ENCODE results near the gene YWHAB.
"Not testable (repeated sequence)": the region's sequence is repeated elsewhere in the genome, so short reads cannot be mapped to it uniquely, and the experiment has no call there.

The YWHAB gene

DNA sequence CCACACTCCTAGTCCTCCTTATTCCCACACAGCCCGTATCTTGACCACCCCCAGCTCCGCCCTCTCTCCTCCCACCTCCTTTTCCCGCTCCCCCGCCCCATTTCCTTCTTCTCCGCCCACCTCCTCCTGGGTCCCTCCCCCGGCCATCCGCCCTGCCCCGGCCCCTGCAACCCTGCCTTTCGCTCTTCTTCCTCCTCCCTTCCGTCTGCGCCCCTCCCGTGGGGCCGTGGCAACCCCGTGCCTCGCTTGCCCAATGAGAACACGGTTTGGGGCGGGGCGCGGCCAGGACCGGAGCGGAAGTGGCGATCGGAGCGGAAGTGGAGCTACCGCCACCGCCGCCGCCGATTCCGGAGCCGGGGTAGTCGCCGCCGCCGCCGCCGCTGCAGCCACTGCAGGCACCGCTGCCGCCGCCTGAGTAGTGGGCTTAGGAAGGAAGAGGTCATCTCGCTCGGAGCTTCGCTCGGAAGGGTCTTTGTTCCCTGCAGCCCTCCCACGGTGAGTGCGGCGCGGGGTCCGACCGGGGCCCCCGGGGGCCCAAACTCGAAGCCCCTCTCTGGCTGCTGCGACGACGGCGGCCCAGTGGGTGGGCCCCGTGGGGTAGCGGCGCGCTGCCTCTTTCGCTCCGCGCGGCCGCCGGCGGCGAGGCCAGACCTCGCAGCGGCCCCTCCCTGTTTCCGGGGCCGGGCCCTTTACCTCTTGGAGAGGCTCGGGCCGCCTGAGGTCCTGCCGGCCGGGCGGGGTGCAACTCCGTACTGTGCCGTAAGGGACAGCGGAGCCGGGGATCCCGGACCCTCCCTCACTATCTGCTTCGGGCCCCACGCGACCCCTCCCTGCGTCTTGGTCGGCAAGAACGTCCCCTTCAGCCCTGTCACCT, at the start of gene YWHAB:
Gene YWHAB (plus strand): TSS at position 314 of the 874 bp plus-strand sequence. CDS start 15,829 bp downstream, outside the sequence.
- peak; percentile 98 for DNase-seq (ENCODE audit: low read depth, low spot score)

- no peak for DNase-seq (ENCODE audit: low read depth, low spot score)
Observed at GRCh38 chr20:44836601-44837120, 48.8 kb upstream of the YWHAB start.

DNA sequence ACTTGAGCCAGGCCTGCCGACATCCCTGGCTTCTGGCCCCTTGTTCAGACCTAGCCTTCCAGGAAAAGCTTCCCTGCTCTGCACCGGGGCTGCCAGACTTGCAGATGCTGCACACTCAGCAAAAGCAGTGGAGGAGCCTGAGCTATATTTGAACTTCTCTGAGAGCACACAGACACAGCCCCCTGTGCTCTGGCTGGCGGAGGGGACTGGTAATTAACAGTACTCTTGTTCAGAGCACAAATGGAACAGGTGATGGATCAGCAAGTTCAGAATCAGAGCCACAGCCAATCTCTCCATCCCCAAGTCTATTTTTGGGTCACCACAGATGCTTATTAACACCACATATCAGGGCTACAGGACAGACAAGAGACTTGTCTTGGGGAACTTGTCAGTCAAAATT, 47.6 kb upstream of the YWHAB start:
- no peak for DNase-seq (ENCODE audit: low read depth, low spot score)

GRCh38 chr20:44838521-44838920, 47.0 kb upstream of the YWHAB start:
- no peak for DNase-seq (ENCODE audit: low read depth, low spot score)

GRCh38 chr20:44839481-44839880, 46.0 kb upstream of the YWHAB start:
- no peak for DNase-seq (ENCODE audit: low read depth, low spot score)

DNA sequence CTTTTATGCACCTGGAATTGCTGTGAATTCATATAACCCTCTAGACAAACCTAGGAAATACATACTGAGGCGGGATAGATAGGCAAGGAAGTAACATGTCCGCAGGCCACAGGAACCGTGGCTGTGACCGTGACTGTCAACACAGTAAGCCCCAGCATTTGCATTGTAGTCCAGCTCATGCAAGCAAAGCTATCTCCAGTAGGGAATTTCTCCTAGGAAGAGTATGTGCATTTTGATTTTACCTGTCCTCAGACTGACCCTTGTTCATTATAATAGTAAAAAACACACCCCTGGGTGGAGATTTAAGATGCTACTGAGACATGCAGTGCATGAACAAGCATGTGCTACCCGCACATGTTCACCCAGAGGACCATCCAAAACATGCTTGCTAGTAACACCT, 44.7 kb upstream of the YWHAB start:
- DNase-seq (ENCODE audit: low read depth, low spot score), result no peak

GRCh38 chr20:44841955-44842354, 43.5 kb upstream of the YWHAB start:
- DNase-seq (ENCODE audit: low read depth, low spot score), result no peak

DNA sequence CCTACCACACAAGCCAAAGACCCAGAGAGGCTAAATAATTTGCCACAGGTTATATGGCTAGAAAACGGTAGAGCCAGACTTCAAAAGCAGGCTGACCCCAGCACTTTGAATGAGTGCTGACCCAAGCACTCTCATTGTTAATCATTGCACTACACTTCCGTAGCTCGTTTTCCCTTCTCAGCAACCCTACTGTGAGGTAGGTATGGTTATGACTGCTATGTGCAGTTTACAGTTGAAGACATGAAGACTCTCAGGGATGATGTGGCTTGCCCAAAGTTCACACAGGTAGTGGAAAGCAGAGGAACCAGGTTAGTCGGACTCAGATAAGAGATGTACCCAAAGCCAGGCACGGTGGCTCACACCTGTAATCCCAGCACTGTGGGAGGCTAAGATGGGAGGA, 41.6 kb upstream of the YWHAB start:
- DNase-seq (ENCODE audit: low read depth, low spot score), result no peak

DNA sequence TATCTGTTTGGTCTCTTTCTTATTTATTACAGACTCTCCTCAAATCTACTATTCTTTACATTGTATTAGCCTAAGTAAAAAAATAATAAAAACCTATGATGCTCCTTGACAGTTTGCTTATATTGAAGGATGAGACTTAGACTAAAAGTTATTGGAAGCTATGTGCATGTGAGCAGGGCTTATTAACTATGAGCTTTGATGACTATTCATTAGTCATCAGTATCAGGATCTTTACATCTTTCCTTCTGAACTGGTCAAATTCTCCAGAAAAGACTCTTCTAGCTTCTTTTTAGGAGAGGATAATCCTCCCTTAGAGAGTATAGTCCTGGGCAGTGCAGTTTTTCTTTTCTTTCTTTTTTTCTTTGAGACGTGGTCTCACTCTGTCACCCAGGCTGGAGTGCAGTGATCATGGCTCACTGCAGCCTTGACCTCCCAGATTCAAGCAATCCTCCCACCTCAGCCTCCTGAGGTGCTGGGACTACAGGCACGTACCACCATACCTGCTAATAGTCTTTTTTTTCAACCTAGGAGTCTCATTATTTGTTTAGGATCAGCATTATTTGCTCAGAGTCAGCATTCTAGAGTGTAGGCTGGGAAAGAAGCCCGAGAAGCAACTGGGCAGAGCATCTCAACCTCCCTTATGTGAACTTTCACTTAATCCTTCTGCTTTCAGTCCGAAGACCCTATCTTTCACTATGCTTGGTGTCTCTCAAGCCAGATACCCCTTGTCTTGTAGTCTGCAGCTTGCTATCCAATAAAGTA, 37.1 kb upstream of the YWHAB start:
- DNase-seq (ENCODE audit: low read depth, low spot score), result no peak

- no peak for DNase-seq (ENCODE audit: low read depth, low spot score)
Observed at GRCh38 chr20:44849703-44850102, 35.8 kb upstream of the YWHAB start.

- DNase-seq (ENCODE audit: low read depth, low spot score), result no peak
Observed at GRCh38 chr20:44850272-44850671, 35.2 kb upstream of the YWHAB start.

- DNase-seq (ENCODE audit: low read depth, low spot score), result no peak
Observed at GRCh38 chr20:44850837-44851236, 34.7 kb upstream of the YWHAB start.

DNA sequence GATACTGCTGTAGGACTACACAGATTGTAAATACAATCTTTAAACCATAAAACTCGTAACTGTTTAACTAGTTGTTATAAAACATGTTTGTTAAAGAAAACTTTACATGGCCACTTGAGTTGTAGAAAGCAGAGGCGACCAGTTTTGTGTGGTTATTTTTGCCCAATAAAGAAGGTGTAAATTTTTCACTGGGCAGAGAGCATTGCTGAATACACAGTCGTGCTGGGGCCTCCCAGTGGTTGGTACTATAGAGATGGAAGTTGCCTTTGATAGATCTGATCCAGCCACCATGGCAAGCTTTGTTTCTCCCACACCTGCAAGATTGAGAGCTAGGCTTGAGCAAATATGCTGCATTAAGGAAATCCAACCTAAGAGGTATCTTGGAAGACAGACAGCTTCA, 34.0 kb upstream of the YWHAB start:
- no peak for DNase-seq (ENCODE audit: low read depth, low spot score)

- no peak for DNase-seq (ENCODE audit: low read depth, low spot score)
Observed at GRCh38 chr20:44856442-44856841, 29.1 kb upstream of the YWHAB start.

DNA sequence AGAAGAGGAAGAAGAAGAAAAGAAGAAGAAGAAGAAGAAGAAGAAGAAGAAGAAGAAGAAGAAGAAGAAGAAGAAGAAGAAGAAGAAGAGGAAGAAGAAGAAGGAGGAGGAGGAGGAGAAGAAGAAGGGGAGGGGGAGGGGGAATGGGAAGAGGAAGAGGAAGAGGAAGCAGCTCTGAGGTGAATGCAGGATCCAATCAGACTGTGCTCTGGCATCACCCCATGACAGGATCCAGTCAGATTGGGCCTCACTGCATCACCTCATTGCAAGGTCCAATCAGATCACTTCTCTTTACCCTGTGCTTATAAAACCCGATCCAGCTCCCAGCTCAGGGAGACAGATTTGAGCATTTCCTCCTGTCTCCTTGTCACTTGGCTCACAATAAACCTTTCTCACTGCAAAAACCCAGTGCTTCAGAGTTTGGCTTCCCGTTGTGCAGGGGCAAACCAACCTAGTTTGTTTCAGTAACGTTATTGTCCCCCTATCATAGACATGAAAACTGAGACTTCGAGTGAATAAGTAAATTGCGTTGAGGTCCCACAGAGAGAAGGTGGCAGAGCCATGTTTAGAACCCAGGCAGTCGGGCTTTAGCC, 28.6 kb upstream of the YWHAB start:
- no peak for DNase-seq (ENCODE audit: low read depth, low spot score)

DNA sequence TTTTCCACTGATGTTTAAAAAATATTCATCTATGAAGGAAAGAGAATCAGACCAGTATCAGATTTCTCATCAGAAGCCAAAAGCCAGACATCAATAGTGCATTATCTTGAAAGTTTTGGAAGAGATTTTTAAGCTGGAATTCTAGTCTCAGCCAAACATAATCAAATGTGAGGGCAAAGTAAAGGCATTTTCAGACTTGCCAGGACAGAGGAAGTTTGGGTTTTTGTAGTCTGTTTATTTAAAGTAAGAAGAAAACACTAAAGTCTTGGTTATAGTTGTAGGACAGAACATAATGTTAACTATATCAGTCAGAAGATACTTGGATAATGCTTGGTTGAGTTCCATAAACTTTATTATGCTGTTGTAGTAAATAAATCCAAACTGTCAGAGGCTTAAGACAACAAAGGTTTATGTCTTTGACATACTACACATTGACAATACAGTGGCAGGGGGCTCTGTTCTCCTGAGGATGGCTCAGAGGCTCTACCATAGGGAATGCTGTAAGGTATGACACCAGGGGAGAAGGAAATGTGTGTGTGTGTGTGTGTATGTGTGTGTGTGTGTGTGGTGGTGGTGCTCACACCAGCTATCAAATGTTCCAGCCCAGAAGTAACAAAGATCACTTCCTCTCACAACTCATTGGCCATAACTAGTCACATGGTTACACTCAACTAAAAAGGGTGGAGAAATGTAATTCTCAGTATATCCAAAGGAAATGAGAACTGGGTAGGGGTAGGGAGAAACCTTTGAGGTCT, 26.7 kb upstream of the YWHAB start:
- DNase-seq (ENCODE audit: low read depth, low spot score), result no peak

- DNase-seq (ENCODE audit: low read depth, low spot score), result no peak
Observed at GRCh38 chr20:44861531-44862006, 23.9 kb upstream of the YWHAB start.

DNA sequence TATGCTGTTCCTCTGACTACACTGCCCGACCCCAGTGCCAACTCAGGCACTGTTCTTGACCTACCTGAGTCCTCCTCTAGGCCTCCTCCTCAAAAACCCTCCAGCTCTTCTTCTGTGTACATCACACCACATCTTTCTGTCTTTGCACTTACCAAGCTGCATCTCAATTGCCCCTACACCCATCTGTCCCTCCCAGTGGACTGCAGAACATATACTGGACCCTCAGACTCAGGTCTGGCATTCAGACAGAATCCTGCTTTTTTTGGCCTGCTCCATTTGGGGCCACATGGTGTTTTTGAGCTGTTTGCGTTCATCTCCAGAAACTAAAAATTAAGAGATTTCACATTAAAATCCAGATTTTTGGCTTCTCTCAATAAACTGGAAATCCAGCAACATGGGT, 23.2 kb upstream of the YWHAB start:
- DNase-seq (ENCODE audit: low read depth, low spot score), result no peak

DNA sequence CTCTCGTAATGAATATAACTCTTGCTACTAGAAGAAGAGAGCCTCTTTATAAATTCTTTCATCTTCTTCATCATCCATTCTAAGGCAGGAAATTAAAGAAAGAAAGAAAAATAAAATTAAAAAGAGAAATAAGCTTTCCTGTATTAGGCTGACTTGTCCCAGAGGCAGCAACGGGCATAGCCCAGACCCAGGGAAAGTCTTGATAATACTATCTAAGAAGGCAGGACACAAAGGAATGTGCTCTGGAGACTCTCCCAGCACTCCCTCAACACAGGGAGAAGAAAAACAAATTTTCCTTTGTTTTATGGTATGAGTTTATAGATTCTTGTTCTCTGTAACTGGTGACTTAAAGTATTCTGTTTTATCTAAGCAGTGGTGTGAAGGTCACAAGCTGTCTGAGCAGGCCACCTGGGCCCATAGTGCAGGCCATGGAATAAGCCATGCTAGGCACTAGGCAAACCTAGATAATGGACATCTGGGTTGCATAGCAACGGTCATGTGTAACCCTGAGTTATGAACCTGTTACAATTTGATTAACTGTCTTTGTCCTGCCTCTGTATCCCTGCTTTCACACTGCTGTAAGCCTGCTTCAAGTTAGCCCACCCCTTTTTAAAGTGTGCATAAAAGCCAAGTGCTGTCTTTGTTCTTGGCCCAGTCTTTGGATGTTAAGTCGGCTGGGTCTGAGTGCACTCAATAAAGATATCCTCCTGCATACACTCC, 22.0 kb upstream of the YWHAB start:
- not testable (repeated sequence) for DNase-seq (ENCODE audit: low read depth, low spot score)

- DNase-seq (ENCODE audit: low read depth, low spot score), result not testable (repeated sequence)
Observed at GRCh38 chr20:44864493-44864892, 21.0 kb upstream of the YWHAB start.
